ENCODE results near the gene RALGPS2. TPM values are rescaled to one million over a fixed set of nuclear protein-coding genes. Genes with fewer than 3 reads are reported as not detected.

Gene RALGPS2
- total and polyA plus RNA-seq, 10 donors: 25.6 to 118 (median 77.2) TPM

DNA sequence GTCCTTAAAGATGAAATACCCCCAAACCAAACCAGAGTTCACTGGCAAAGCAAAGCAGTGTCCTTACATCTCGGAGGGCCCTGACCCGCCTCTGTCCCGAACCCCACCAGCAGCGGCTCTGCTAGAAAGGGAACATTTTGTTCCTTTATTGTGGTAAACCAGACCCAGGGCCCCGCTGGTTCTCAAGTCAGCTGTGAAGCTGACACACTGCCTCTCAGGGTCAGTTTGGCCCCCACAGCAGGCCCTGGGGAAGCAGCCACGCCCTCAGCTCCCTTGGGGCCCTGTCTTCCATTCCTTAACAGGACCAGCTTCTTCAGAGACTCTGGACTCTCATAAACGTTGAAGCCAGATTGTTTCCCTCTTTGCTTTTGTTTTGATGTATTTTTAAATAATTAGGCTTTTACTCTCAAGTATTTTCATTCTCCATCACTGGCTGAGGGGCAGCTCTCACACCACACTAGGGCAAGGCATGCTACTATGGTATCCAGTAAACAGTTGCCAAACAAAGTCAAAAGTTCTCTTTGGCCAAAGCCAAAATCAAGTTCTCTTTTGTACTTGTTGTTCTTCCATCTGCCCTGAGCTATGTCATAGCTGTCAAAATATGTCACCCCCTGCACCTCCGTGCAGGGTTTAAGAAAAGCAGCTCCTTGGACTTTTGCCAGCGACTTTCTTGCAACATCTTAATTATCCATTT is 207.0 kb downstream of the RALGPS2 start:
- Histone ChIP-seq H3K36me3 (no peaks in the 10 kb centered on the region), H3K4me1 (peaks cover 0 to 67% (median 27%) of the 10 kb centered on the region in 6 donors), H3K27me3 (replicated peaks in 1 of 7) (no peaks in the 10 kb centered on the region), H3K4me3 (no peak overlapping the region), H3K9me3 (no peaks in the 10 kb centered on the region), H3K27ac (peak overlapping the region in 6 of 8 donors; percentile 20 to 80 (median 71))
- peak; percentile 80 for DNase-seq
- intact Hi-C loops (cut with DNase I; ENCODE audit: low total_unique reads): no loop called here
- 27 to 37% (median 32%) methylated on average over 9 of the region's 9 CpGs for WGBS, 5 donors
- TF ChIP-seq POLR2AphosphoS5 (IDR thresholded peaks at IDR 0.05): peak; percentile 59 to 78 (median 76)
- TF ChIP-seq, protein P1, sequence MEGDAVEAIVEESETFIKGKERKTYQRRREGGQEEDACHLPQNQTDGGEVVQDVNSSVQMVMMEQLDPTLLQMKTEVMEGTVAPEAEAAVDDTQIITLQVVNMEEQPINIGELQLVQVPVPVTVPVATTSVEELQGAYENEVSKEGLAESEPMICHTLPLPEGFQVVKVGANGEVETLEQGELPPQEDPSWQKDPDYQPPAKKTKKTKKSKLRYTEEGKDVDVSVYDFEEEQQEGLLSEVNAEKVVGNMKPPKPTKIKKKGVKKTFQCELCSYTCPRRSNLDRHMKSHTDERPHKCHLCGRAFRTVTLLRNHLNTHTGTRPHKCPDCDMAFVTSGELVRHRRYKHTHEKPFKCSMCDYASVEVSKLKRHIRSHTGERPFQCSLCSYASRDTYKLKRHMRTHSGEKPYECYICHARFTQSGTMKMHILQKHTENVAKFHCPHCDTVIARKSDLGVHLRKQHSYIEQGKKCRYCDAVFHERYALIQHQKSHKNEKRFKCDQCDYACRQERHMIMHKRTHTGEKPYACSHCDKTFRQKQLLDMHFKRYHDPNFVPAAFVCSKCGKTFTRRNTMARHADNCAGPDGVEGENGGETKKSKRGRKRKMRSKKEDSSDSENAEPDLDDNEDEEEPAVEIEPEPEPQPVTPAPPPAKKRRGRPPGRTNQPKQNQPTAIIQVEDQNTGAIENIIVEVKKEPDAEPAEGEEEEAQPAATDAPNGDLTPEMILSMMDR (IDR thresholded peaks at IDR 0.05 in 8 of 11, conservative IDR thresholded peaks at IDR 0.05 in 3 of 11): no peak
- no peak for TF ChIP-seq POLR2A (IDR thresholded peaks at IDR 0.05)

GRCh38 chr1:178932552-178932906 is 207.5 kb downstream of the RALGPS2 start:
- TF ChIP-seq POLR2A (IDR thresholded peaks at IDR 0.05) (no peak), POLR2AphosphoS5 (IDR thresholded peaks at IDR 0.05) (no peak)
- TF ChIP-seq, protein P1 (IDR thresholded peaks at IDR 0.05 in 8 of 11, conservative IDR thresholded peaks at IDR 0.05 in 3 of 11): no peak
- Histone ChIP-seq H3K27me3 (replicated peaks in 1 of 7) (no peaks in the 10 kb centered on the region), H3K36me3 (no peaks in the 10 kb centered on the region), H3K9me3 (no peaks in the 10 kb centered on the region), H3K4me3 (no peak overlapping the region), H3K4me1 (peaks cover 0 to 65% (median 27%) of the 10 kb centered on the region in 6 donors), H3K27ac (peak overlapping the region in 5 of 8 donors; percentile 67 to 80 (median 71))
- WGBS, 5 donors: 74 to 88% (median 85%) methylated on average over 4 of the region's 4 CpGs
- intact Hi-C loops (cut with DNase I; ENCODE audit: low total_unique reads): no loop called here
- DNase-seq: no peak

DNA sequence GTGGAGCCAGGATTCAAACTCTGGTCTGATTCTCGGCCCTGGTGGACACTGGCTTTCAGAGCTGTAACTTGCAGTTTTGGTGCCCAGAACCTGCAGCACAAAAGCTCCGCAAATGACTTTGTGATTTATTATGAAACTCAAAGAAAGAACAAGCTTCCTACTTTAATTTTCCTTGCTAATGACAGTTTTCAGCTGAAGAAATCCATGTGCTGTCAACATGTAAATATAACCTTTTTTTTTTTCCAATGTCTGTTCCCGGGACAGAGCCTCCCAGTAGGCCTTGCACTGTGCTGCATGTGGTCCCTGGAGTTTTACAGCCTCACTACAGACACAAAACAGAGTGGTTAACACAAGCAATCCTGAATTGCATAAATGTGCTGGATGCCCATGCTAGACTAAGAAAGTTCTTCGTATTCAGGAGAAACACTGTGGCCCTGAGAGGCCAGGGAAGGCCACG is 208.1 kb downstream of the RALGPS2 start:
- Histone ChIP-seq H3K4me3 (no peak overlapping the region), H3K27ac (peak overlapping the region in 5 of 8 donors; percentile 67 to 80 (median 71)), H3K27me3 (replicated peaks in 1 of 7) (no peaks in the 10 kb centered on the region), H3K4me1 (peaks cover 0 to 64% (median 27%) of the 10 kb centered on the region in 6 donors), H3K9me3 (no peaks in the 10 kb centered on the region), H3K36me3 (no peaks in the 10 kb centered on the region)
- TF ChIP-seq POLR2AphosphoS5 (IDR thresholded peaks at IDR 0.05) (no peak), POLR2A (IDR thresholded peaks at IDR 0.05) (no peak)
- TF ChIP-seq, protein P1 (IDR thresholded peaks at IDR 0.05 in 8 of 11, conservative IDR thresholded peaks at IDR 0.05 in 3 of 11): no peak
- WGBS, 5 donors: 73 to 85% (median 75%) methylated on average over 5 of the region's 5 CpGs
- intact Hi-C loops (cut with DNase I; ENCODE audit: low total_unique reads): no loop called here
- DNase-seq: no peak

DNA sequence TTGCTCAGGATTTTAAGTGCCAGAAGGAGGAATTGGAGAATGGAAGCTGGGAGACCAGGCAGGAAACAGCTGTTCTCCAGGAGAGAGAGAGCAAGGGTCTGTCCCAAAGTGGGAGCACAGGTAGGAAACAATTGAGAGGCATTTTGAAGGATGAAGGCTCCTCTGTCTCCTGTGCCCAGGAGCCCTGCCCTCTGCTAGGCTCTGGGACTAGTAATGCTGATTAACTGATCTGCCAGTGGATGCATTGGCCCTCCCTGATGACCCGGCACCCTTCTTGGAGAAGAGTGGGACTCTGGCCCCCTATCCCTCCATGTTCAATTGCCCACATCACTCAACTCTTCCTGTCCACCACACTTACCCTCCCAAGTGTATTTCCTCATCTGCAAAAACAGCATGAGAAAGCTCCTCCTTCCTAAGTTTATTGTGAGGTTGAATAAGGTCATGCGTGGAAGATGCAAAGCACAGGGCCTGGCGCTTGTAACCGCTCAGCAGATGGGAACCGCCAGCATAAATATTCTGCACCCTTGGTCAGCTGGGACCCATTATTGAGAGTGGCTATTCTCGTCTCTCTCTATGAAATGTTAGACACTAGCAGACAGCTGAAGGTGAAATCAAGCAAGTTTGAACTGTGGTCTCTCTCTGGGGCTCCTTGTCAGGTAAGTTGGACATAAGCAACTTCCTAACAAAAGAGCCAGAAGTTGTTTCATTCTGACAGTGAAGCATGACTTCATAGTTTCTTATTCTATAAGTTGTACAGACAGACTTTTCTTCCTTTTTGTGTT is 208.9 kb downstream of the RALGPS2 start:
- Histone ChIP-seq H3K36me3 (no peaks in the 10 kb centered on the region), H3K4me3 (no peak overlapping the region), H3K27me3 (replicated peaks in 1 of 7) (no peaks in the 10 kb centered on the region), H3K27ac (peak overlapping the region in 5 of 8 donors; percentile 67 to 80 (median 71)), H3K4me1 (peaks cover 0 to 64% (median 29%) of the 10 kb centered on the region in 6 donors), H3K9me3 (no peaks in the 10 kb centered on the region)
- TF ChIP-seq, protein P1 (IDR thresholded peaks at IDR 0.05 in 8 of 11, conservative IDR thresholded peaks at IDR 0.05 in 3 of 11): no peak
- TF ChIP-seq POLR2AphosphoS5 (IDR thresholded peaks at IDR 0.05) (peak in 2 of 3 donors; percentile 13 to 37), POLR2A (IDR thresholded peaks at IDR 0.05) (no peak)
- WGBS, 5 donors: 55 to 82% (median 60%) methylated on average over 6 of the region's 6 CpGs
- DNase-seq: no peak
- intact Hi-C loops (cut with DNase I; ENCODE audit: low total_unique reads): no loop called here

Data from spleen (tissue), 11 donors.